Panc1 (cell line): ENCODE results near the gene CHEK2. TPM values are rescaled to one million over a fixed set of nuclear protein-coding genes. Genes with fewer than 3 reads are reported as not detected.
"Not testable (repeated sequence)": the region's sequence is repeated elsewhere in the genome, so short reads cannot be mapped to it uniquely, and the experiment has no call there.

Experiments
- ATAC-seq: fragments of 200-7000 bp; cut with Tn5 transposase; 2 replicates; pipeline ENCODE4 v1.9.1; 2020; ENCODE audit warnings: mild to moderate bottlenecking, moderate library complexity
- BruUV-seq: library from RNA; stranded (reverse); fragments of 400-500 nt; replicated peaks from 2 replicates; lab custom pipeline; 2021; lab: Mats Ljungman, UMichigan
- CTCF ChIA-PET: fragments of 300-600 bp; sonication (Branson Sonifier 250); formaldehyde crosslinking; loops from one replicate; lab custom pipeline; 2022; ENCODE audit warnings: antibody characterized with exemption; lab: Charles Lee
- POLR2A ChIA-PET: fragments of 300-600 bp; sonication (Branson Sonifier 250); formaldehyde crosslinking; loops from one replicate; lab custom pipeline; 2022; ENCODE audit warnings: antibody characterized with exemption; lab: Charles Lee
- DNase-seq: peaks from one replicate; pipeline ENCODE4 v3.0.0-alpha.2; 2010; ENCODE audit warnings: low read depth, low spot score
- H3K27ac ChIP-seq: 2 replicates; pipeline ENCODE4 v1.5.1; 2011; ENCODE audit warnings: mild to moderate bottlenecking, low read length, inconsistent platforms
- H3K27me3 ChIP-seq: fragments of 200-500 bp; sonication (Bioruptor generic); 2 replicates; pipeline ENCODE4 v1.6.0; 2014; ENCODE audit warnings: low read length, inconsistent platforms; ENCODE audit not compliant: control insufficient read depth, insufficient read depth
- H3K36me3 ChIP-seq: fragments of 200-500 bp; sonication (Bioruptor generic); 2 replicates; pipeline ENCODE4 v1.5.1; 2014; ENCODE audit warnings: inconsistent platforms, mild to moderate bottlenecking, low read length, moderate library complexity; ENCODE audit not compliant: control insufficient read depth, insufficient read depth
- H3K4me1 ChIP-seq: 2 replicates; pipeline ENCODE4 v1.5.1; 2011; ENCODE audit warnings: inconsistent platforms, mild to moderate bottlenecking, low read length, moderate library complexity; ENCODE audit not compliant: control insufficient read depth, insufficient read depth
- H3K4me3 ChIP-seq, 2 experiments: 2 replicates each; pipeline ENCODE4 v1.5.1; 2011 to 2012; ENCODE audit warnings: low read depth in 2 of 2, low read length in 2 of 2, mild to moderate bottlenecking in 2 of 2, inconsistent platforms in 1 of 2, moderate library complexity in 1 of 2
- H3K9me3 ChIP-seq: fragments of 200-500 bp; sonication (Bioruptor generic); 2 replicates; pipeline ENCODE4 v1.5.1; 2014; ENCODE audit warnings: low read depth, mild to moderate bottlenecking, inconsistent platforms, low read length, moderate library complexity; ENCODE audit not compliant: control insufficient read depth, insufficient read depth
- POLR2AphosphoS5 ChIP-seq: IDR thresholded peaks from 2 replicates; pipeline ENCODE4 v1.6.1; 2012; ENCODE audit warnings: mild to moderate bottlenecking, low read depth, low read length, moderate library complexity
- SIN3A ChIP-seq: IDR thresholded peaks from 2 replicates; pipeline ENCODE4 v1.6.1; 2012; ENCODE audit warnings: low read depth, mild to moderate bottlenecking, low read length, moderate library complexity, borderline replicate concordance; ENCODE audit not compliant: insufficient read depth
- TCF7L2 ChIP-seq: IDR thresholded peaks from 2 replicates; pipeline ENCODE4 v1.6.1; 2011; ENCODE audit warnings: mild to moderate bottlenecking, low read depth, low read length, inconsistent platforms
- in situ Hi-C: cut with HindIII; loops from 2 replicates; pipeline ENCODE4 v1.10.0; 2016; ENCODE audit warnings: low sequenced_read_pairs, low pct_unique_long_range_greater_than_20kb
- intact Hi-C: fragments of 100-400 bp; cut with micrococcal nuclease; formaldehyde crosslinking; loops from one replicate; pipeline ENCODE4 v1.10.0; 2022; ENCODE audit not compliant: unreplicated experiment
- total RNA-seq: library from RNA; stranded (reverse); gene quantifications from one replicate; pipeline ENCODE4 v1.2.1, GENCODE V29; 2021; ENCODE audit not compliant: unreplicated experiment
- TF ChIP-seq, protein P1 (sequence below), 2 experiments: IDR thresholded peaks; 2 replicates each; pipeline ENCODE4 v1.6.1; 2011 to 2012; ENCODE audit warnings: low read depth in 2 of 2, control low read depth in 1 of 2, low read length in 1 of 2, mild to moderate bottlenecking in 1 of 2, moderate library complexity in 1 of 2; ENCODE audit not compliant: insufficient read depth in 1 of 2
- TF ChIP-seq, protein P2 (sequence below): fragments of 450-650 bp; IDR thresholded peaks from 2 replicates; pipeline ENCODE4 v1.5.1; 2017; ENCODE audit warnings: mild to moderate bottlenecking

CHEK2 gene
- total RNA-seq, 1 experiment from 2014 or later: 29.5 TPM

DNA sequence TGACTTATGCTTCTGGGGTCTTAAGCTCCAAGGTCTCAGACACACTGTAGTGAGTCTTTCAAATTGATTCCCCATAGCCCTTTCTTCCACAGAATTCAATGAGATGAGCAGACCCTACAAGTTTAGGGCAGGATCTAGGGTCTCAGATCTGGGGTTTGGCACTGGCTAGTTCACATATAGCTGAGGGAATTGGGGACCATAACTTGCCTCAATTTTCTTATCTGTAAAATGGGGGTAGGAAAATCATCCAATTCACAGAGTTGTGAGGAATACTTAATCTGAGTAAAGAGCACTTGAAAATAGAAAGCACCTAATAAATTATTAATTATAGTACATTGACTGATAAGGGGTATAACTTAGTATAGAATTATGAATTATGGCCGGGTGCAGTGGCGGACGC is 25.0 kb upstream of the CHEK2 start:
- no TSS peak for BruUV-seq
- CTCF ChIA-PET: interaction anchor here (0.5 kb wide), 1 partner anchor 21 kb away, joined by 3 read pairs; no protein-coding TSS in a partner anchor
- no peak overlapping the region for H3K4me3 ChIP-seq

DNA sequence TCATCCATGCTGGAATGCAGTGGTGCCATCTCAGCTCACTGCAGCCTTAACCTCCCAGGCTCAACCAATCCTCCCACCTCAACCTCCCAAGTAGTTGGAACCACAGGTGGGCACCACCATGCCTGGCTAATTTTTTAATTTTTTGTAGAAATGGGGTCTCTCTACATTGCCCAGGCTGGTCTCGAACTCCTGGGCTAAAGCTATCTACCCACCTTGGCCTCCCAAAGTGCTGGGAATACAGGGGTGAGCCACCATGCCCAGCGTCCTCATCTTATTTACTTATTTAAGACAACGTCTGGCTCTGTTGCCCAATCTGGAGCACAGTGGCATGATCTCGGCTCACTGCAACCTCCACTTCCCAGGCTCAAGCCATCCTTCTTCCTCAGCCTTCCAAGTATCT is 20.4 kb upstream of the CHEK2 start:
- CTCF ChIA-PET, ATAC-seq, H3K4me3 ChIP-seq, in situ Hi-C loops, H3K36me3 ChIP-seq, H3K4me1 ChIP-seq, BruUV-seq, intact Hi-C loops, H3K27ac ChIP-seq, H3K9me3 ChIP-seq, DNase-seq, POLR2A ChIA-PET, H3K27me3 ChIP-seq: not testable (repeated sequence)

More for the DNA sequence above, 25.0 kb upstream of the CHEK2 start:
- no peak for DNase-seq
- in situ Hi-C loops (no loop called here), intact Hi-C loops (no loop called here)
- ATAC-seq: no peak
- TF ChIP-seq POLR2AphosphoS5: no peak
- TF ChIP-seq, protein P1, sequence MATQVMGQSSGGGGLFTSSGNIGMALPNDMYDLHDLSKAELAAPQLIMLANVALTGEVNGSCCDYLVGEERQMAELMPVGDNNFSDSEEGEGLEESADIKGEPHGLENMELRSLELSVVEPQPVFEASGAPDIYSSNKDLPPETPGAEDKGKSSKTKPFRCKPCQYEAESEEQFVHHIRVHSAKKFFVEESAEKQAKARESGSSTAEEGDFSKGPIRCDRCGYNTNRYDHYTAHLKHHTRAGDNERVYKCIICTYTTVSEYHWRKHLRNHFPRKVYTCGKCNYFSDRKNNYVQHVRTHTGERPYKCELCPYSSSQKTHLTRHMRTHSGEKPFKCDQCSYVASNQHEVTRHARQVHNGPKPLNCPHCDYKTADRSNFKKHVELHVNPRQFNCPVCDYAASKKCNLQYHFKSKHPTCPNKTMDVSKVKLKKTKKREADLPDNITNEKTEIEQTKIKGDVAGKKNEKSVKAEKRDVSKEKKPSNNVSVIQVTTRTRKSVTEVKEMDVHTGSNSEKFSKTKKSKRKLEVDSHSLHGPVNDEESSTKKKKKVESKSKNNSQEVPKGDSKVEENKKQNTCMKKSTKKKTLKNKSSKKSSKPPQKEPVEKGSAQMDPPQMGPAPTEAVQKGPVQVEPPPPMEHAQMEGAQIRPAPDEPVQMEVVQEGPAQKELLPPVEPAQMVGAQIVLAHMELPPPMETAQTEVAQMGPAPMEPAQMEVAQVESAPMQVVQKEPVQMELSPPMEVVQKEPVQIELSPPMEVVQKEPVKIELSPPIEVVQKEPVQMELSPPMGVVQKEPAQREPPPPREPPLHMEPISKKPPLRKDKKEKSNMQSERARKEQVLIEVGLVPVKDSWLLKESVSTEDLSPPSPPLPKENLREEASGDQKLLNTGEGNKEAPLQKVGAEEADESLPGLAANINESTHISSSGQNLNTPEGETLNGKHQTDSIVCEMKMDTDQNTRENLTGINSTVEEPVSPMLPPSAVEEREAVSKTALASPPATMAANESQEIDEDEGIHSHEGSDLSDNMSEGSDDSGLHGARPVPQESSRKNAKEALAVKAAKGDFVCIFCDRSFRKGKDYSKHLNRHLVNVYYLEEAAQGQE (IDR thresholded peaks at IDR 0.05; ENCODE audit: insufficient read depth in 1 of 2, low read depth in 2 of 2, low read length in 1 of 2): no peak
- no peak for TF ChIP-seq SIN3A
- no peak for TF ChIP-seq TCF7L2
- TF ChIP-seq, protein P2, sequence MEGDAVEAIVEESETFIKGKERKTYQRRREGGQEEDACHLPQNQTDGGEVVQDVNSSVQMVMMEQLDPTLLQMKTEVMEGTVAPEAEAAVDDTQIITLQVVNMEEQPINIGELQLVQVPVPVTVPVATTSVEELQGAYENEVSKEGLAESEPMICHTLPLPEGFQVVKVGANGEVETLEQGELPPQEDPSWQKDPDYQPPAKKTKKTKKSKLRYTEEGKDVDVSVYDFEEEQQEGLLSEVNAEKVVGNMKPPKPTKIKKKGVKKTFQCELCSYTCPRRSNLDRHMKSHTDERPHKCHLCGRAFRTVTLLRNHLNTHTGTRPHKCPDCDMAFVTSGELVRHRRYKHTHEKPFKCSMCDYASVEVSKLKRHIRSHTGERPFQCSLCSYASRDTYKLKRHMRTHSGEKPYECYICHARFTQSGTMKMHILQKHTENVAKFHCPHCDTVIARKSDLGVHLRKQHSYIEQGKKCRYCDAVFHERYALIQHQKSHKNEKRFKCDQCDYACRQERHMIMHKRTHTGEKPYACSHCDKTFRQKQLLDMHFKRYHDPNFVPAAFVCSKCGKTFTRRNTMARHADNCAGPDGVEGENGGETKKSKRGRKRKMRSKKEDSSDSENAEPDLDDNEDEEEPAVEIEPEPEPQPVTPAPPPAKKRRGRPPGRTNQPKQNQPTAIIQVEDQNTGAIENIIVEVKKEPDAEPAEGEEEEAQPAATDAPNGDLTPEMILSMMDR: no peak
- Histone ChIP-seq H3K4me1 (no peaks in the 10 kb centered on the region), H3K9me3 (no peaks in the 10 kb centered on the region), H3K27ac (no peak overlapping the region), H3K27me3 (no peaks in the 10 kb centered on the region), H3K36me3 (no peaks in the 10 kb centered on the region)
- POLR2A ChIA-PET: no interaction called here

DNA sequence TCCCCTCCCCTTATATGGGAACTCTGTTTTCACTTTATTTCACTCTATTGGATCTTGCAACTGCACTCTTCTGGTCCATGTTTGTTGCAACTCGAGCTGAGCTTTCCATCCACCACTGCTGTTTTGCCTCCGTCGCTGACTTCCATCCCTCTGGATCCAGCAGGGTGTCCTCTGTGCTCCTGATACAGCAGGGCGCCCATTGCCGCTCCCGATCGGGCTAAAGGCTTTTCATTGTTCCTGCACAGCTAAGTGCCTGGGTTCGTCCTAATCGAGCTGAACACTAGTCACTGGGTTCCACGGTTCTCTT is 19.8 kb upstream of the CHEK2 start:
- BruUV-seq: no TSS peak
- Histone ChIP-seq H3K9me3 (no peaks in the 10 kb centered on the region), H3K4me3 (no peak overlapping the region), H3K4me1 (no peaks in the 10 kb centered on the region), H3K27ac (no peak overlapping the region), H3K27me3 (no peaks in the 10 kb centered on the region), H3K36me3 (no peaks in the 10 kb centered on the region)
- ATAC-seq (no peak), DNase-seq (no peak)
- ChIA-PET POLR2A (no interaction called here), CTCF (interaction anchor here (0.7 kb wide), 1 partner anchor 14 kb away, joined by 4 read pairs; no protein-coding TSS in a partner anchor)
- TF ChIP-seq TCF7L2 (no peak), SIN3A (no peak), POLR2AphosphoS5 (no peak)
- TF ChIP-seq, protein P1 (IDR thresholded peaks at IDR 0.05; ENCODE audit: insufficient read depth in 1 of 2, low read depth in 2 of 2, low read length in 1 of 2): no peak
- TF ChIP-seq, protein P2: no peak
- in situ Hi-C loops: no loop called here
- intact Hi-C loops: no loop called here
